Stimulated activated CD4-positive, alpha-beta T cell treated with anti-CD3 and anti-CD28 coated beads, Interleukin-12 subunit alpha, Interleukin-12 subunit beta, amount 100 ng/mL, for 48 hours (primary cell): ENCODE data around the gene SUN1.

Source experiments
- DNase-seq, 3 donors: peaks; one replicate each; pipeline ENCODE4 v3.0.0-alpha.2; 2020; ENCODE audit warnings: low read depth in 2 of 3, low spot score in 1 of 3

Gene SUN1

DNA sequence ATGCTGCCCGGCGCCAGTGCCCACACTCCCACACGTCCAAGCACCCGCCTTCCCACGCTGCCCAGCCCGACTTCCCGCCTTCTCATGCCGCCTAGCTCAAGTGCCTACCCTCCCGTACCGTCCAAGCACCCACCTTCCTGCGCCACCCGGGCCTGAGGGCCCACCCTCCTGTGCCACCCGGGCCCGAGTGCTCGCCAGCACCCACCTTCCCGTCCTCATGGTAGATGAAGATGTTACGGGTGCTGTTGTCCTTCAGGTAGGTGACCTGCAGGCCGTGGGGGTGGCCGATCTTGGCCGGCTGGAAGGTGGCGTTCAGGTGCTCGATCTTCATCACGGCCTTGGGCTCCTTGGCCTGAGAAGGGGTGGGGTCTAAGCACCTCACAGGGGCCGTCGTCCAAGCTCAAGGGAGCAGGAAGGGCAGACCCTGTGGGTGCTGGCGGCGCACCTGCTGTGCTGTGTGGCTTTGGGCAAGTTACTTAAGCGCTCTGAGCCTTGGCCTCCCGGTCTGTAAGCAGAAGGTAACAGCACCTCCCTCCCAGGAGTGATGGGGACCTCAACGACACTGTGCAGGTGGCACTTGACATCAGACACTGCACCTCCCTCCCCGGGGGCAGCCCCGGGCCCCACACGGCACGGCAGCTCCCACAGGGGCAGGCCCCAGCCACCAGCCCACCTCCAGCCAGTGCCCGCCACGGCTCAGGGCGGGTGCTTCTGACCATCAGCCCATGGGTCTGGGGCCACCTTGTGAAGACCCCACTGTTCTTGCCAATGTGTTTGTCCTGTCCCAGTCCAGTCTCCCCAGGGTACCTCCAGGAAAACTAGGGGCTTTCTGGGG, 71.9 kb downstream of the SUN1 start:
- DNase-seq, result no peak

DNA sequence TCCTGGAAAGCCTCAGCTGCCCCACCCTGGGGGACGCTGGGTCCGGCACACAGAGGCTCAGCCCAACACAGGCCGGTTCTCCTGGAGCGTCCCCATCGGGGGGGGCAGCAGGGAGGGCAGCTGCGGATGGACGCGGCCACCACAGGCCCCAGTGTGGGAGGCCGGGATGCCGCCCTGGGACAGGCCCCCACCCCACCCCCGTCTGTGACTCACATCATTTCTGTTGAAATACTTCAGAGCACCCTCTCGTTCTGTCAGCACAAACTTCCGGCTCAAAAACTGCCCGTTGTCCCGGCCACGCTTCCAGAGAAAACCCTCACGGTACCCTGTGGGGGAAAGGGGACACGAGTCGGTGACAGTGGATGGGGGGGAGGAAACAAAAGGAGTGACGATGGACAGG, 72.6 kb downstream of the SUN1 start:
- DNase-seq, result no peak

DNA sequence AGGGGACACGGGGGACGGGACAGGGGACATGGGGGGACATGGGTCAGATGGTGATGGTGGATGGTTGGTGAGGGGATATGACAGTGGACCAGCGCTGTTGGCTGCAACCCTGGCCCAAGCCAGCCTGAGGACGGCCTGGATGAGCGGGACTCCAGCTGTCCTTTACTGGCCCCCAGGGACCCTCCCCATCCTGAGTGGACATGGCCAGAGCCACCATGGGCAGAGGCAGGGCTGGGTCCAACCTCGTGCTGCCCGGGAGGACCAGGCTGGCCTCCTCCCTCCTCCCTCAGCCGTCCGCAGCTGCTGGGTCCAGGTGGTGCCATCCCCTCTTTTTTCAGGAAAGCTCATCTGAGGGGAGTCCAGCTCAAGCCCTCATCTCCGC, 74.5 kb downstream of the SUN1 start:
- DNase-seq, result no peak

DNA sequence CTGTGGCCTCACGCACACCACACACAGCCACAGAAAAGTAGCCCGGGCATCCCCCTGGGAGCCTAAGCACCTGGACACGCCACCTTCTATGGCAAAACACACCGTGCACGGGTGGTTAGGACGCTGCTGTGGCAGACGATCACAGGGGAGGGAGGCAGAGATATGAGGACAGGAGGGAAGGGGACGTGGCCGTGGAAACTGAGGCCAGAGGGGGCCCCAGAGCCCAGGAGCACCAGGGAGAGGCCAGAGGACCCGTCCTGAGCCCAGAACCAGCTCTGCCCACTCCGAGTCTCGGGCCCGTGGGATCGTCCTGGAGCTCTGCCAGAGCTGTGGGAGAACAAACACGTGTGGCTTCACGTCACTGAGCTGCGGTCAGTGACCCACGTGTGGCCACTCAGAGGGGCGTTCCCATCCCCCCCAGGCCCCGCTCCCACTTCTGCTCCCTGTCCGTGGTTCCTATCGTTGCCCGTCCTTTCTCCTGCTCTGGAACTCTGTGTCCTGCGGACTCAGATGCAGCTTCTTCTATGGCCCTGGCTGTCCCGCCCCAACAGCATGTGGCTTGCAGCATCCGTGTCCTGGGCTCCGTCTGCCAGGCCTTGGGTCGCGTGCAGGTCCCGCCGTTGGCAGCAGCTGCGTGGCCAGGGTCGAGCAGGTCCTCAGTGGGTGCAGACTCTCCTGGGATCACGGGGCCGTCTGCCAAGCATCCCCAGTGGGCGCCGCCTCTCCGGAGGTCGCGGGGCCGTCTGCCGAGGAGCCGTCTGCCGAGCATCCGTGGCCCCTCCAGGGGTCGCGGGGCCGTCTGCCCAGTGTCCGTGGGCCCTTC, 75.1 kb downstream of the SUN1 start:
- DNase-seq, result no peak

DNA sequence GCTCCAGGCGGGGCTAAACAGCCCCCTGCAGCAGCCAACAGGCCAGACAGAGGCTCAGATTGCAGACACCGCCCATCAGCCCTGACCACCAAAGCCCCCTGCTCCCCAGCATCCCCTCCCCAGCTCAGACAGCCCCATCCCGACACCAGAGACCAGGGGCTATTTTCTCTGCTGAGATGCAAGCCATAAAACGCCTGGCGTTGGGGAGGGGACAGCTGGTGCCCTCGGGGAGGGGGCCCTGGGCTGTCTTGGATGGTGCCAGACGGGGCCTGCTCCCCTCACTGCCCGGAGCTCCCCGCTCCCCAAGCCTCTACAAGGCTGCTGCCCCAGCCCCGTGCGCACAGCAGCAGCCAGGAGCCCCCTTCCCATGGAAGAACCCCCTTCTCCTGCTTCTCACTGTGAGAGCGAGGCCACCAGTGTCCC, 75.9 kb downstream of the SUN1 start:
- no peak for DNase-seq

DNA sequence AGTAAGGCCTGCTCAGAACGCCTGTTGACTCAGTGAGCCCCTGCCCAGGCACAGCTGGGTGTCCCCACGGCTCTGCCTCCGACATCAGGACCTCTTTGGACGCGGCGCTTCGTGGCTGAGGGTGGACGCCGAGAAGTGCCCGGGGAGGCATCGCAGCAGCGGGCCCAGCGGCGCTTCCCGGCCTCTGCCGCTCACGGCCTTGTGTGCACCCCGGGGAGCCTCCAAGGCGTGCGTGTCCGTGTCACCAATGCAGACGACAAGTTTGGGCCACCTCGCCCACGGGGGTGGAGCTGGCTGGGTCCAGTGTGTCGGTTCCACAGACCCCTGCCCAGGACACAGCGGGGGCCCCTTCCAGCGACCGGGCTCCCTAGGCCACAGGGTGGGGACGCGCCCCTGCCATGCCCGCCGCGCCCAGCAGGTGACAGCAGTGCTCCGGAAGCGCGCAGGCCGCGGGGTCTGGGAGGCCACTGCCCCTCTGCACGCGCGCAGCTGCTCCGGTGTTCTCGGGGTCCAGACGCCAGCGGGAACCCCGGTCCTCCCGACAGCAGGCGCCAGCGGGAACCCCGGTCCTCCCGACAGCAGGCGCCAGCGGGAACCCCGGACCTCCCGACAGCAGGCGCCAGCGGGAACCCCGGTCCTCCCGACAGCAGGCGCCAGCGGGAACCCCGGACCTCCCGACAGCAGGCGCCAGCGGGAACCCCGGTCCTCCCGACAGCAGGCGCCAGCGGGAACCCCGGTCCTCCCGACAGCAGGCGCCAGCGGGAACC, 76.5 kb downstream of the SUN1 start:
- peak in 2 of 3 donors; percentile 64 to 71 for DNase-seq

DNA sequence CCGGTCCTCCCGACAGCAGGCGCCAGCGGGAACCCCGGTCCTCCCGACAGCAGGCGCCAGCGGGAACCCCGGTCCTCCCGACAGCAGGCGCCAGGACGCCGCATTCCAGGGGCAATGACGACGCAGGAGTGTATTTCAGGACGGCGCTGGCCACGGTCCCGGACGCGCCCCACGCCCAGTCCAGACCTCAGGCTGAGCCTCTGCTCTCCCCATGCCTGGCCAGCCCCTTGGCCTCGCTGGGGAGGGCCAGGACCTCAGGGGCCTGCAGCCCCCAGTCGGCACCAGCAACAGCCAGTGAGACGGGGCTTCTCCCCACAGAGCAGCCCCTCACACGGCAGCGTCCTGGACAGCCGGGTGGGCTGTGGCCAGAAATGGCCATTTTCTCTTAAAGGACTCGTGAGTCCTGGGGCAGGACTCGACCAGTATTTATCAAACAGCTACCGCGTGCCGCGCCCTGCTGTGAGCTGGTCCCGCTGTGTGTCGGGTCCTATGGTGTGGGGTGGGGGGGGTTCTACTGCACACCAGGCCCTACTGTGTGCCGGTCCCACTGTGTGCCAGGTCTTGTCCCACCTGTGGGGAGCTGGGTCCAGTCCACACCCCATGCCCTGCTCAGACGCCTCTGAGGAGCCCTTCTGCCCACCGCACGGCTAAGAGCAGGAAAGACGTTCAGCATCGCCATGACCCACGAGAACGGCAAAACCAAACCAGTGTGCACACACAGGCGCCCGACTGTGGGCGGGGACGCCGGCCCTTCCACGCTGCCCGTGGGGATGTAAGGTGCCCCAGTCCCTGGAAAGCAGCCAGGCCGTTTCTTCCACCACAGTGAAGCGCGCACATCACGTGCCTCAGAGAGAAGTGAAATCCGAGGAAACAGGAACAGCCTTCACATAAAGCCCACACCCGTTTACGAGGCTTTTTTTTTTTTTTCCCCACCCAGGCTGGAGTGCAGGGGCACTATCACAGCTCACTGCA, 77.4 kb downstream of the SUN1 start:
- no peak for DNase-seq

DNA sequence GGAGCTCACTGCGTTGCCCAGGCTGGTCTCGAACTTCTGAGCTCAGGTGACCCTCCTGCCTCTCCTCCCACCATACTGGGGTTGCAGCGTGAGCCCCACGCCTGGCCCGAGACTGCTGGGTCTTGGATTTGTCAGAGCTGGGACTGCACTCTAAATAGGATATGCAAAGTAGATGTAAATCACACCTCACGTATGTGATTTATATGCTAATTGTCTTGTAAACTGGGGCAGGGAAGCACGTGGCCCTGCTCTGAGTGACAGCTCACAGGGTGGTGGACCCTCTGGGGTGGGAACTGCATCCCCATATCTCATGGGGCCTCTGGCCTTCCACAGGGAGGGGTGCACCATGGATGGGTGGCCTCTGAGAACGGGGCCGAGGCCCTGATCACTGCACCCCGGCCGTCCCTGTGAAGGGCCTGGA, 78.2 kb downstream of the SUN1 start:
- DNase-seq, result no peak

DNA sequence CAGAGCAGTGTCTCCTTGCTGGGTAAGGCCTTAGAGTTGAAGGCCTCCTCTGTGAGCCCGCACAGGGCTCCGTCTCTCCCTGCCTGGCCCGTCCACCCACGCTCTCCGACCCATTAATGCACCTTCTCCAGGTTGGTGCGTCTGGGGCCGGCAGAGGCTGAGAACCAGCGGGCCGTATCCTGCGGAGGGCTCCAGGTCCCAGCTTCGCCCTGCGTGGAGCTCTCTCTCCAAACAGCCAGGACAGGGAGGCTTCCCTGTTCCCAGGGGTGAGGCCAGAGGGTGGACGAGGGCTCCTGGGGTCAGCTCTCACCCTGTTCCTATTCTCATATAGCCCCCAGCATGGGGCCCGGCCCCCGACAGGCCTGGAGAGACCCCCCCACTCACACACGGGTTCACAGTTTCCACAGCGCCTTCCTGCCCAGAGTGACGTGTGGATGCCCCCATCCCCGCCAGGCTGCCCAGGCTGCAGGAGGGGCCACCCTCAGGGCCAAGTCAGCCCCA, 78.7 kb downstream of the SUN1 start:
- DNase-seq, result no peak

DNA sequence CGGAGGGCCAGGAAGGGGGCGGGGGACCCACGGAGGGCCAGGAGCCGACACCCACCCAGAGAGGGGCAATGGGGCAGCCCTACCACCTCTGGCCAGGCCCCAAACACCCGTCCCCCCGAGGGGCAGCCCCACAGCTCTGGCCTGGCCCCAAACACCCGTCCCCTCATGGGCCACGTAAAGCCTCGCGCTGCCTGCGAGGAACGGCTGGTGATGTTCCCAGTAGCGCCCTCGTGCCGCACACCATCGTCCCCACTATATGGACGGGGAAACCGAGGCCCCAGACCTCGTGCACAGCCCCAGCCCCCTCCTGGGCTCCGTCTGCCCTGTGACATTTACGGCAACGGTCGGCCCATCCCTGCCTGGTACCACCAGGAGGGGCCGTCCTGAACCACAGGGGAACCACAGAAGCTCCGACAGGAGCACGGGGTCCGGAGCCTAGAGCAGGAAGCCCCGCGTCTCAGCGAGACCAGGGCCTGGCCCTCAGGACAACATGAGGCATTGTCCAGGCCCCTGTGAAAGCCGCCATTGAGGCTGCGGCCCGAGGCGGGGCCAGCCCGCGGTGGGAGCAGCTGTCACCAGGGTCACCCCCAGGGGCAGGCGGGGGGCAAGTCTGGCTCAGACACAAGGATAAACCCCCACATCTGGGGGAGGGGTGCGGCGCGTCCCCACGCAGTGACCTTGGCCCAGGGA, 79.7 kb downstream of the SUN1 start:
- no peak for DNase-seq

DNA sequence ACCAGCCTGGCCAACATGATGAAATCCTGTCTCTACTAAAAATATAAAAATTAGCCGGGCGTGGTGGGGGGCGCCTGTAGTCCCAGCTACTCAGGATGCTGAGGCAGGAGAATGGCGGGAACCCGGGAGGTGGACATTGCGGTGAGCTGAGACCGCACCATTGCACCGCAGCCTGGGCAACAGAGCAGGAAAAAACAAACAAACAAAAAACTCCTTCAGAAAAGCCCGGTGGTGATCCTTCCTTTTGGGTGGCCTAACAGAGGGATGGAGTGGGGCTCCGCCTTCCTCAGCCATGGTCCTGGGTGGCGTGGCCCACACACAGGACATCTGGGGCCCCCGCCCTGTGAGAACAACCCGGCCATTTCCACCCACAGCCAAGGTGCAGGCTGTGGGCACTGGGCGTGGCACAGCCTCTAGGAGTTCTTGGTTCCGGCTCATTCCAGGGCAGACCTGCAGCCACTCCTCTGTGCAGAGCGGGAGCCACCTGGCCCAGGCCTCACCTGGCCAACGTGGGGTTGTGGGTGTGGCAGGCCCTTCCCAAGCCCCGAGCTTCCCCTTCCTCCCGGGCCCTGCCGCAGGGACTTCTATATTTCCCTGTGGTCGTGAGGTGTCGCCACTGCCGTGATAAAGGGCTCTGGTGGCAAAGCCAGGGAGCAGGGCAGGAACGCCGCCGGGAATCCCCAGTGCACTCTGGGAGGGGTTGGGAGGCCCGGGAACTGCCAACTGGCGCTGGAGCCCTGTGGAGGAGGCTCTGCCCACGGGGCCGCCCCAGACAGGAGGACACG, 81.7 kb downstream of the SUN1 start:
- DNase-seq, result no peak

DNA sequence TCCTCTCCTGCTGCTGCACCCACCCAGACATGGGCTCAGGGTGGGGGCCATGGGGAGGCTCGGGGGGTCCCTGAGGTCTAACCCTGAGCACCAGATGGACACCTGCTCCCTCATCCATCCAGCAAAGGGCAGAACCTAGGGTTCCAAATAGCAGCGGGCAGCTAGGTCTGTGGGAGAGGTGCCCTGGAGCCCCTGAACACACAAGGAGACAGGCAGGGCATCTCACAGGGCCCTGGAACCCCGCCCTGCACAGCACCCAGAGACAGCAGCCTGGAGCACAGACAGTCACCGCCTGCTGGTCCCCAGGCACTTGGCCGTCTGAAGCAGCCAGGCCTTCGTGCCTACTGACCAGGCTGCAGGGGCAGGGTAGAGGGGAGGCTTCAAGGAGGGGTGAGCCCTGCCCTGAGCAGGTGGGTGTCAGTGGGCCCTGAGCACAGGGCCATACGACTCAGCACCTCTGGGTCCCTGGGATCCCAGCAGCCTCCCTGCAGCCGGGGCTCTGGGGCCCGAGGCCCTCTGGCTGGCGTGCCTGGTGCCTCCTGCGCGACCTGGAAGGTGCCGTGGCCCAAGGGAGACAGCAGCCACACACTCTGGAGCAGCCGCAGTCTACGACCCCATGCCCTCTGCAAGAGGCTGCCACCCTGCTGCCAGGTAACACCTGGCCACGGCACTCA, 82.4 kb downstream of the SUN1 start:
- DNase-seq, result no peak

DNA sequence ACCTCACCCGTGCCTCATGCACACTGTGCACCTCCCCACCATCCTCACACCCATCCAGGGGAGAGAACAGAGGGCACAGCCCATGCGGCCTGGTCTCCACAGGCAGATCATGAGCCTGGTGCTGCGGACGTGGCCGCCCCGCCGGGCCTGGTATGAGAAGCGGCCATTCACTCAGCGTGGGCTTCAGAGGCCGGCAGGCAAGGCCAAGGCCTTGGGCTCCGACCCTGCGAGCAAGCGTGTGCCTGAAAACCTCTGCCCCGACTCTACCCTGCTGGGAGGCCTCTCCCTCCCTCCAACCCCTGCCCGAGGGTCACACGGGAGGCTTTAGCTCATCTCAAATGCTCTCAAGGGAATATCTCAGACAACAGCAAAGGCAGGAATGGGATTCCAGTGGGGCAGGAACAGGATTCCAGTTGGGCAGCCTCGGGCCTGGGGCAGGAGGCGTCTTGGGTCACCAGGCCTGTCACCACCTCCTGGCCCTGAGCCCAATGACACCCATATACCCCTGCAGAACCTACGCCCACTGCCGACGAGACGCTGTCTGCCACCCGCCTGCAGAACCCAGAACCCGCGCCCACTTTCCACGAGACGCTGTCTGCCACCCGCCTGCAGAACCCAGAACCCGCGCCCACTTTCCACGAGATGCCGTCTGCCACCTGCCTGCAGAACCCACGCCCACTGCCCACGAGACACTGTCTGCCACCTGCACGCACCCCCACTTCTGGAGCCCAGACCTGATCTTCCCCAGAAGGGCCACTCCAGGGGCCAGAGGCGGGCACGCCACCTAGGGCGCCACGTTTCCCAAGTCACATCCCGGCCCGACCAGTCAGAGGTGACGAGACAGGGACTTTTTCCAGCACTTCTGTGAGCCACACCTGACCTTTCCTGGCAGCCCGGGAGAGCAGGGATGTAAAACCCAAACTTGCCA, 83.3 kb downstream of the SUN1 start:
- no peak for DNase-seq

DNA sequence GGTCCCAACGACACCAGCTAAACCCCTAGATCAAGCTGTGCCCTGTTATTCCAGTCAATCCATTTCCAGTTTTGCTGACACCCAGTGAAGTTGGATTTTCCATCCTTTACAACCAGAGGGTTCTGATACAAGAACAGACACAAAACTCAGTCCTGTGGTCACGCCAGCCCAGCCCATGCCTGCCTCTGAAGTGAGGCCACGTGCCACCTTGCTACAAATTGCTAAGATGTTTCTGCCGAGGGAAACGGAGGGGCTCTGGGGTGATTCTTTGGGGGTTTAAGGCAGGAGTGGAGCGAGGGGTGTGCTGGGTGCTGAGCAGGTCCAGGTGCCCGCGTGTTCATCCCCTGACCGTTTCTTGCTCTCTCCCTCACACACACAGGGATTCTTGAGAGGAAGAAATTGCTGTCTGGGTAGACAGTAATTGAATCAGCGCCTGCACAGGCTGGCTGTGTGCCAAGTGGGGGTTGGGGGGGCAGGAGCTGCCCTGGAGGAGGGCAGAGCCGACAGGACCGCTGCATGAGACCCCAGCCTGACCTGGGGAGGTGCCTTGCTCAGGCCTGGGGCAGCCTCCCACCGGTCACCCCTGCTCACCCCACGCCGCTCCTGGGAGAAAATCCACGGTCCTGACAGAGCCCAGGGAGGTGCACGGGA, 84.1 kb downstream of the SUN1 start:
- DNase-seq, result no peak

DNA sequence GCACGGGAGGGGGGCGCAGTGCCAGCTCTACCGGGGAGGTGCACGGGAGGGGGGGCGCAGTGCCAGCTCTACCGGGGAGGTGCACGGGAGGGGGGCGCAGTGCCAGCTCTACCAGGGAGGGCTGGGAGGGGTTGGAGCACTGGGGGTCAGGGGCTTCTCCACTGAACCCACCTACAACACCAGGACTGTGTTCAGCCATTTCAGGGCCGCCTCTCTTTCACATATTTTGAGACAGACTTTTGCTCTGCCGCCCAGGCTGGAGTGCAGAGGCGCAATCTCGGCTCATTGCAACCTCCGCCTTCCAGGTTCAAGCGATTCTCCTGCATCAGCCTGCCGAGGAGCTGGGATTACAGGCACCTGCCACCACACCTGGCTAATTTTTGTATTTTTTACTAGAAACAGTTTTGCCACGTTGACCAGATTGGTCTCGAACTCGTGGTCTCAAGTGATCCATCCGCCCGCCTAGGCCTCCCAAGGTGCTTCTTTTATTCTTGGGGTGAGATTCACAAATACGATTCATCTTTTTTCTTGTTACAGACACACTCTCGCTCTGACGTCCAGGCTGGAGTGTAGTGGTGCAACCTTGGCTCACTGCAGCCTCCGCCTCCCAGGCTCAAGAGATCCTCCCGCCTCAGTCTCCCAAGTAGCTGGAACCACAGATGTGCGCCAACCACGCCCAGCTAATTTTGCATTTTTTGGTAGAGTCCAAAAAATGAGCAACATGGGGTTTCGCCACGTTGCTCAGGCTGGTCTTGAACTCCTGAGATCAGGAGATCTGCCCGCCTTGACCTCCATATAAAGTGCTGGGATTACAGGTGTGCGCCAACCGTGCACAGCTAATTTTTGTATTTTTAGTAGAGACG, 85.2 kb downstream of the SUN1 start:
- no peak for DNase-seq

DNA sequence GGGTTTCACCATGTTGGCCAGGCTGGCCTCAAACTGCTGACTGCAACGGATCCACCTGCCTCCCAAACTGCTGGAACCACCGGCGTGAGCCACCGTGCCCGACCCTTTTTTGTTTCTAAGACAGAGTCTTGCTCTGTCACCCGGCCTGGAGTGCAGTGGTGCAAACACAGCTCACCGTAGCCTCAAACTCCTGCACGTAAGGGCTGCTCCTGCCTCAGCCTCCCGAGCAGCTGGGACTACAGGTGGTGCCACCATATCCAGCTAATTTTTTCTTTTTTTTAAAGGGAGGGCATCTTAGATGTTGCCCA, 85.8 kb downstream of the SUN1 start:
- DNase-seq, result no peak
